Measurements from ENCODE around the gene TEKT3. TPM values are rescaled to one million over a fixed set of nuclear protein-coding genes. Genes with fewer than 3 reads are reported as not detected.

TEKT3 gene
- total and polyA plus RNA-seq, 4 donors: 0.08 to 0.33 TPM; not detected in 2

- Histone ChIP-seq H3K4me3 (ENCODE audit: low read depth in 1 of 3, low read length in 3 of 3) (no peak overlapping the region), H3K4me1 (ENCODE audit: control insufficient read depth in 4 of 4, insufficient read depth in 4 of 4, low read length in 3 of 4) (no peaks in the 10 kb centered on the region), H3K27me3 (ENCODE audit: control insufficient read depth in 4 of 4, insufficient read depth in 4 of 4, low read length in 3 of 4) (peaks cover 0 to 7% (median 0%) of the 10 kb centered on the region in 4 donors), H3K36me3 (ENCODE audit: control insufficient read depth in 4 of 4, insufficient read depth in 3 of 4, low read depth in 1 of 4, low read length in 3 of 4) (no peaks in the 10 kb centered on the region), H3K27ac (ENCODE audit: low read depth in 1 of 2, low read length in 2 of 2) (no peak overlapping the region), H3K9me3 (ENCODE audit: control insufficient read depth in 4 of 4, low read length in 3 of 4) (no peaks in the 10 kb centered on the region), H3K9ac (ENCODE audit: low read depth in 1 of 2, low read length in 2 of 2) (no peak overlapping the region)
- TF ChIP-seq EGR1 (IDR thresholded peaks at IDR 0.05; ENCODE audit: low read depth in 2 of 2): no peak
- no peak for TF ChIP-seq REST (IDR thresholded peaks at IDR 0.05)
- TF ChIP-seq RXRA (IDR thresholded peaks at IDR 0.05): no peak
- TF ChIP-seq FOXA2 (IDR thresholded peaks at IDR 0.05): no peak
- no peak for TF ChIP-seq TAF1 (conservative IDR thresholded peaks at IDR 0.05)
- no peak for TF ChIP-seq JUND (IDR thresholded peaks at IDR 0.05)
- WGBS: 84% methylated on average over 14 of the region's 14 CpGs
- no peak for DNase-seq (ENCODE audit: low spot score)
Measured at GRCh38 chr17:15303851-15304250, 37.5 kb downstream of the TEKT3 start.

- DNase-seq (ENCODE audit: low spot score): no peak
- Histone ChIP-seq H3K36me3 (ENCODE audit: control insufficient read depth in 4 of 4, insufficient read depth in 3 of 4, low read depth in 1 of 4, low read length in 3 of 4) (no peaks in the 10 kb centered on the region), H3K4me3 (ENCODE audit: low read depth in 1 of 3, low read length in 3 of 3) (no peak overlapping the region), H3K9me3 (ENCODE audit: control insufficient read depth in 4 of 4, low read length in 3 of 4) (no peaks in the 10 kb centered on the region), H3K9ac (ENCODE audit: low read depth in 1 of 2, low read length in 2 of 2) (no peak overlapping the region), H3K27ac (ENCODE audit: low read depth in 1 of 2, low read length in 2 of 2) (no peak overlapping the region), H3K27me3 (ENCODE audit: control insufficient read depth in 4 of 4, insufficient read depth in 4 of 4, low read length in 3 of 4) (peaks cover 0 to 7% (median 0%) of the 10 kb centered on the region in 4 donors), H3K4me1 (ENCODE audit: control insufficient read depth in 4 of 4, insufficient read depth in 4 of 4, low read length in 3 of 4) (no peaks in the 10 kb centered on the region)
- 46% methylated on average over 3 of the region's 3 CpGs for WGBS
- no peak for TF ChIP-seq NR2F2 (IDR thresholded peaks at IDR 0.05)
- TF ChIP-seq MAX (IDR thresholded peaks at IDR 0.05): no peak
- TF ChIP-seq HNF4A (conservative IDR thresholded peaks at IDR 0.05): no peak
- TF ChIP-seq EGR1 (IDR thresholded peaks at IDR 0.05; ENCODE audit: low read depth in 2 of 2): no peak
Measured at GRCh38 chr17:15303268-15303667, 38.1 kb downstream of the TEKT3 start.

GRCh38 chr17:15301845-15302244 is 39.6 kb downstream of the TEKT3 start:
- no peak for DNase-seq (ENCODE audit: low spot score)
- 83% methylated on average over 6 of the region's 6 CpGs for WGBS
- Histone ChIP-seq H3K36me3 (ENCODE audit: control insufficient read depth in 4 of 4, insufficient read depth in 3 of 4, low read depth in 1 of 4, low read length in 3 of 4) (no peaks in the 10 kb centered on the region), H3K27me3 (ENCODE audit: control insufficient read depth in 4 of 4, insufficient read depth in 4 of 4, low read length in 3 of 4) (peaks cover 0 to 7% (median 0%) of the 10 kb centered on the region in 4 donors), H3K4me3 (ENCODE audit: low read depth in 1 of 3, low read length in 3 of 3) (no peak overlapping the region), H3K9ac (ENCODE audit: low read depth in 1 of 2, low read length in 2 of 2) (no peak overlapping the region), H3K9me3 (ENCODE audit: control insufficient read depth in 4 of 4, low read length in 3 of 4) (no peaks in the 10 kb centered on the region), H3K4me1 (ENCODE audit: control insufficient read depth in 4 of 4, insufficient read depth in 4 of 4, low read length in 3 of 4) (no peaks in the 10 kb centered on the region), H3K27ac (ENCODE audit: low read depth in 1 of 2, low read length in 2 of 2) (no peak overlapping the region)
- TF ChIP-seq ATF3 (IDR thresholded peaks at IDR 0.05) (no peak), HNF4G (IDR thresholded peaks at IDR 0.05) (no peak), FOXA2 (IDR thresholded peaks at IDR 0.05) (no peak), JUND (IDR thresholded peaks at IDR 0.05) (no peak), REST (IDR thresholded peaks at IDR 0.05) (no peak), ZBTB33 (IDR thresholded peaks at IDR 0.05) (no peak), RAD21 (IDR thresholded peaks at IDR 0.05) (no peak), FOXA1 (IDR thresholded peaks at IDR 0.05) (no peak), GABPA (IDR thresholded peaks at IDR 0.05 in 1 of 2, conservative IDR thresholded peaks at IDR 0.05 in 1 of 2) (no peak), RXRA (IDR thresholded peaks at IDR 0.05) (no peak), CTCF (IDR thresholded peaks at IDR 0.05; ENCODE audit: low read depth, low read length, missing input control) (no peak), HNF4A (conservative IDR thresholded peaks at IDR 0.05) (no peak), MAX (IDR thresholded peaks at IDR 0.05) (no peak), EGR1 (IDR thresholded peaks at IDR 0.05; ENCODE audit: low read depth in 2 of 2) (no peak)
